ENCODE results near the gene MON1A.

DNA sequence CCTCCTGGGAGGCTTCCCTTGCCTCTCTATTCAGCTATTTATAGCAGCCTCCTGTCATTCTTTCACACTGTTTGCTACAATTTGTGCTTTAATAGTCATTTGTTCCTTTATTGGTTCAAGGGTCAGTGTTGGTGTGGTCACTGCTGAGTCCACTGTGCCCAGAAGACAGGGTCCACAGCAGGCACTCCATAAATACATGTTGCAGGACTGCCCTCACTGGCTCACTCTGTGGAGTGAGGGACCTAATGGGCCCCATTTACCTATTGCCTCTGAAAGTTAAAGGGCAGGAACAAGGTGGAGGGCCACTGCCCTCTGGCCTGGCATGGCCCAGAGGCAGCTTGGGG is 42.7 kb downstream of the MON1A start:
- TF ChIP-seq, protein P1, sequence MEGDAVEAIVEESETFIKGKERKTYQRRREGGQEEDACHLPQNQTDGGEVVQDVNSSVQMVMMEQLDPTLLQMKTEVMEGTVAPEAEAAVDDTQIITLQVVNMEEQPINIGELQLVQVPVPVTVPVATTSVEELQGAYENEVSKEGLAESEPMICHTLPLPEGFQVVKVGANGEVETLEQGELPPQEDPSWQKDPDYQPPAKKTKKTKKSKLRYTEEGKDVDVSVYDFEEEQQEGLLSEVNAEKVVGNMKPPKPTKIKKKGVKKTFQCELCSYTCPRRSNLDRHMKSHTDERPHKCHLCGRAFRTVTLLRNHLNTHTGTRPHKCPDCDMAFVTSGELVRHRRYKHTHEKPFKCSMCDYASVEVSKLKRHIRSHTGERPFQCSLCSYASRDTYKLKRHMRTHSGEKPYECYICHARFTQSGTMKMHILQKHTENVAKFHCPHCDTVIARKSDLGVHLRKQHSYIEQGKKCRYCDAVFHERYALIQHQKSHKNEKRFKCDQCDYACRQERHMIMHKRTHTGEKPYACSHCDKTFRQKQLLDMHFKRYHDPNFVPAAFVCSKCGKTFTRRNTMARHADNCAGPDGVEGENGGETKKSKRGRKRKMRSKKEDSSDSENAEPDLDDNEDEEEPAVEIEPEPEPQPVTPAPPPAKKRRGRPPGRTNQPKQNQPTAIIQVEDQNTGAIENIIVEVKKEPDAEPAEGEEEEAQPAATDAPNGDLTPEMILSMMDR (conservative IDR thresholded peaks at IDR 0.05; ENCODE audit: low read depth in 2 of 2) = no peak
- no peak for TF ChIP-seq JUNB (IDR thresholded peaks at IDR 0.05; ENCODE audit: unreplicated experiment)
- TF ChIP-seq EZH2 (IDR thresholded peaks at IDR 0.05; ENCODE audit: low read depth, unreplicated experiment) = no peak
- no peak for TF ChIP-seq POLR2AphosphoS5 (IDR thresholded peaks at IDR 0.05; ENCODE audit: low read depth)
- TF ChIP-seq NANOG (IDR thresholded peaks at IDR 0.05; ENCODE audit: borderline replicate concordance) = no peak
- TF ChIP-seq REST (IDR thresholded peaks at IDR 0.05; ENCODE audit: unreplicated experiment) = no peak

Measured in GM23338 (cell line).